Fibroblast of mammary gland (primary cell): ENCODE results near the gene HS3ST6.

ENCODE experiments used
- DNase-seq: peaks from one replicate; pipeline ENCODE4 v3.0.0-alpha.2; 2010; ENCODE audit warnings: low read depth
- H3K4me3 ChIP-seq: 2 replicates; pipeline ENCODE4 v1.5.1; 2011; ENCODE audit warnings: low read depth, mild to moderate bottlenecking, low read length, moderate library complexity; ENCODE audit not compliant: control insufficient read depth
- CTCF ChIP-seq: conservative IDR thresholded peaks from 2 replicates; pipeline ENCODE4 v1.5.1; 2011; ENCODE audit warnings: low read depth, low read length, inconsistent platforms; ENCODE audit not compliant: control insufficient read depth, insufficient read depth

The HS3ST6 gene

GRCh38 chr16:1914084-1914608 lies 4.1 kb downstream of the HS3ST6 start:
- no peak for DNase-seq
- no peak for TF ChIP-seq CTCF
- no peak overlapping the region for H3K4me3 ChIP-seq

- no peak overlapping the region for H3K4me3 ChIP-seq
- no peak for DNase-seq
- TF ChIP-seq CTCF: no peak
Measured at GRCh38 chr16:1913327-1914083, 4.7 kb downstream of the HS3ST6 start.

GRCh38 chr16:1912215-1912543 lies 6.0 kb downstream of the HS3ST6 start:
- no peak for TF ChIP-seq CTCF
- no peak overlapping the region for H3K4me3 ChIP-seq
- DNase-seq: no peak

GRCh38 chr16:1911467-1912214 lies 6.6 kb downstream of the HS3ST6 start:
- no peak for DNase-seq
- H3K4me3 ChIP-seq: no peak overlapping the region
- no peak for TF ChIP-seq CTCF

- no peak for DNase-seq
- no peak for TF ChIP-seq CTCF
- no peak overlapping the region for H3K4me3 ChIP-seq
Measured at GRCh38 chr16:1909561-1910231, 8.5 kb downstream of the HS3ST6 start.

- no peak for DNase-seq
- TF ChIP-seq CTCF: no peak
- no peak overlapping the region for H3K4me3 ChIP-seq
Measured at GRCh38 chr16:1908983-1909382, 9.2 kb downstream of the HS3ST6 start.
